AG04450 (cell line): ENCODE data around the gene MTERF2. TPM values are rescaled to one million over a fixed set of nuclear protein-coding genes. Genes with fewer than 3 reads are reported as not detected.

Experiments
- CTCF ChIA-PET: fragments of 300-600, 350-600 bp; formaldehyde crosslinking; extraction: SDS; loops from one replicate; lab custom pipeline; 2022; ENCODE audit warnings: antibody characterized with exemption, inconsistent platforms; lab: Charles Lee
- POLR2A ChIA-PET: fragments of 350-600 bp; formaldehyde crosslinking; extraction: SDS; loops from one replicate; lab custom pipeline; 2021; ENCODE audit warnings: antibody characterized with exemption, inconsistent platforms; lab: Yijun Ruan, JAX
- DNase-seq: peaks from one replicate; pipeline ENCODE4 v3.0.0-alpha.2; 2011; ENCODE audit warnings: low read depth, low spot score
- H3K27ac ChIP-seq: one replicate; pipeline ENCODE4 v1.5.1; 2012; ENCODE audit warnings: low read depth, low read length, control low read depth
- H3K27me3 ChIP-seq: one replicate; pipeline ENCODE4 v1.6.0; 2012; ENCODE audit warnings: low read length; ENCODE audit not compliant: control insufficient read depth, insufficient read depth
- H3K4me3 ChIP-seq: 2 replicates; pipeline ENCODE4 v1.5.1; 2011; ENCODE audit warnings: mild to moderate bottlenecking, low read depth, low read length, control low read depth
- H3K9me3 ChIP-seq: 2 replicates; pipeline ENCODE4 v1.5.1; 2012; ENCODE audit warnings: low read length; ENCODE audit not compliant: control insufficient read depth, insufficient read depth
- polyA plus RNA-seq: library from polyadenylated mRNA; depleted of rRNA; stranded (reverse); fragments of >200 nt; gene quantifications from 2 replicates; pipeline ENCODE4 v1.2.3, GENCODE V29; 2011
- TF ChIP-seq, protein P1 (sequence below): IDR thresholded peaks from 2 replicates; pipeline ENCODE4 v1.5.1; 2011; ENCODE audit warnings: low read depth, low read length, control low read depth, inconsistent platforms

MTERF2 gene
- polyA plus RNA-seq, 1 experiment = 7.5 TPM

- no peak for DNase-seq
- TF ChIP-seq, protein P1, sequence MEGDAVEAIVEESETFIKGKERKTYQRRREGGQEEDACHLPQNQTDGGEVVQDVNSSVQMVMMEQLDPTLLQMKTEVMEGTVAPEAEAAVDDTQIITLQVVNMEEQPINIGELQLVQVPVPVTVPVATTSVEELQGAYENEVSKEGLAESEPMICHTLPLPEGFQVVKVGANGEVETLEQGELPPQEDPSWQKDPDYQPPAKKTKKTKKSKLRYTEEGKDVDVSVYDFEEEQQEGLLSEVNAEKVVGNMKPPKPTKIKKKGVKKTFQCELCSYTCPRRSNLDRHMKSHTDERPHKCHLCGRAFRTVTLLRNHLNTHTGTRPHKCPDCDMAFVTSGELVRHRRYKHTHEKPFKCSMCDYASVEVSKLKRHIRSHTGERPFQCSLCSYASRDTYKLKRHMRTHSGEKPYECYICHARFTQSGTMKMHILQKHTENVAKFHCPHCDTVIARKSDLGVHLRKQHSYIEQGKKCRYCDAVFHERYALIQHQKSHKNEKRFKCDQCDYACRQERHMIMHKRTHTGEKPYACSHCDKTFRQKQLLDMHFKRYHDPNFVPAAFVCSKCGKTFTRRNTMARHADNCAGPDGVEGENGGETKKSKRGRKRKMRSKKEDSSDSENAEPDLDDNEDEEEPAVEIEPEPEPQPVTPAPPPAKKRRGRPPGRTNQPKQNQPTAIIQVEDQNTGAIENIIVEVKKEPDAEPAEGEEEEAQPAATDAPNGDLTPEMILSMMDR = no peak
- POLR2A ChIA-PET = no interaction called here
Observed at GRCh38 chr12:107025671-107026070, 38.7 kb upstream of the MTERF2 start.

GRCh38 chr12:107019546-107019945 is 32.6 kb upstream of the MTERF2 start:
- Histone ChIP-seq H3K4me3 (no peak overlapping the region), H3K9me3 (no peaks in the 10 kb centered on the region), H3K27me3 (no peaks in the 10 kb centered on the region), H3K27ac (no peak overlapping the region)
- TF ChIP-seq, protein P1 = no peak
- CTCF ChIA-PET = no interaction called here
- POLR2A ChIA-PET = no interaction called here
- DNase-seq = no peak

More at GRCh38 chr12:107025671-107026070, 38.7 kb upstream of the MTERF2 start:
- H3K27ac ChIP-seq = no peak overlapping the region
- H3K9me3 ChIP-seq = no peaks in the 10 kb centered on the region
- H3K27me3 ChIP-seq = no peaks in the 10 kb centered on the region
- no peak overlapping the region for H3K4me3 ChIP-seq
- CTCF ChIA-PET = no interaction called here

DNA sequence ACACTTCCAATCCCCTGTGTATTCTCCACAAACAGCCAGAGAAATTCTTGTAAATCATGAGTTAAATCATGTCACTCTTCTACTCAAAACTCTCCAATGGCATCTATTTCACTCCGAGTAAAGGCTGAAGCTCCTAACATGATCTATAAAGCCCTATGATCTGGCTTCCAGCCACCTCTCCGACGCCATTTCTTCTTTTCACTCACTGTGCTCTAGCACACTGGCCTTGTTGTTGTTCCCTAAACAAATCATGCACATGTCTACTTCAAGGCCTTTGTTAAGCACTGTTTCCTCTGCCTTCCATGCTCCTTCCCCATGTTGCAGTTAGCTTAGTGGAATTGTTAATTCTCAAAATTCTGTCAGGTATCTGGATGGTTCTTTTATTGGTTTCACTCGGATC is 30.1 kb upstream of the MTERF2 start:
- TF ChIP-seq, protein P1 = no peak
- no peak overlapping the region for H3K4me3 ChIP-seq
- no peaks in the 10 kb centered on the region for H3K27me3 ChIP-seq
- DNase-seq = no peak
- no peaks in the 10 kb centered on the region for H3K9me3 ChIP-seq
- H3K27ac ChIP-seq = no peak overlapping the region
- ChIA-PET CTCF (no interaction called here), POLR2A (no interaction called here)

GRCh38 chr12:107014055-107014454 is 27.1 kb upstream of the MTERF2 start:
- CTCF ChIA-PET = interaction anchor here (1.4 kb wide), 1 partner anchor 77 kb away, joined by 6 read pairs; no protein-coding TSS in a partner anchor
- POLR2A ChIA-PET = no interaction called here

DNA sequence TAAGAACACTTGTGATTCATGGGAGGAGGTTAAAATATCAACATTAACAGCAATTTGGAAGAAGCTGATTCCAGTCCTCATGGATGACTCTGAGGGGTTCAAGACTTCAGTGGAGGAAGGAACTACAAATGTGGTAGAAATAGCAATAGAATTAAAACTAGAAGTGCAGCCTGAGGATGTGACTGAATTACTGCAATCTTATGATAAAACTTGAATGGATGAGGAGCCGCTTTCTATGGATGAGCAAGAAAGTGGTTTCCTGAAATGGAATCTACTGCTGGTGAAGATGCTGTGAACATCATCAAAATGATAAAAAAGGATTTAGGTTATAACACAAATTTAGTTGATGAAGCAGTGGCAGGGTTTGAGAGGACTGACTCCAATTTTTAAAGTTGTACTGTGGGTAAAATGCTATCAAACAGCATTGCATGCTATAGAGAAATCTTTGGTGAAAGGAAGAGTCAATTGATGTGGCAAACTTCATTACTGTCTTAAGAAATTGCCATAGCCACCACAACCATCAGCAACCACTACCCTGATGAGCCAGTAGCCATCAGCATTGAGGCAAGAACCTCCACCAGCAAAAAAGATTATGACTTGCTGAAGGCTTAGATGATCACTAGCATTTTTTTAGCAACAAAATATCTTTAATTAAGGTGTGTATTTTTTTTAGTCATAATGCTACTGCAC is 25.9 kb upstream of the MTERF2 start:
- CTCF ChIA-PET = interaction anchor here (1.4 kb wide), 1 partner anchor 79 kb away, joined by 6 read pairs; no protein-coding TSS in a partner anchor

More at GRCh38 chr12:107014055-107014454, 27.1 kb upstream of the MTERF2 start:
- Histone ChIP-seq H3K27ac (no peak overlapping the region), H3K4me3 (no peak overlapping the region), H3K27me3 (no peaks in the 10 kb centered on the region), H3K9me3 (no peaks in the 10 kb centered on the region)
- DNase-seq = no peak
- TF ChIP-seq, protein P1 = no peak

More for the DNA sequence above, 25.9 kb upstream of the MTERF2 start:
- no peak overlapping the region for H3K27ac ChIP-seq
- H3K9me3 ChIP-seq = no peaks in the 10 kb centered on the region
- no peaks in the 10 kb centered on the region for H3K27me3 ChIP-seq
- DNase-seq = no peak
- TF ChIP-seq, protein P1 = no peak
- POLR2A ChIA-PET = no interaction called here
- no peak overlapping the region for H3K4me3 ChIP-seq
